CD1c-positive myeloid dendritic cell (primary cell): ENCODE results near the gene CAMTA1.

ENCODE experiments used
- DNase-seq: peaks from one replicate; pipeline ENCODE4 v3.0.0-alpha.2; 2016; ENCODE audit errors: extremely low spot score

The CAMTA1 gene

GRCh38 chr1:7553042-7553690, 767.9 kb downstream of the CAMTA1 start:
- no peak for DNase-seq

GRCh38 chr1:7554385-7555235, 769.4 kb downstream of the CAMTA1 start:
- no peak for DNase-seq

- DNase-seq = no peak
Measured at GRCh38 chr1:7555391-7556185, 770.3 kb downstream of the CAMTA1 start.

- no peak for DNase-seq
Measured at GRCh38 chr1:7557301-7557891, 772.1 kb downstream of the CAMTA1 start.

- DNase-seq = no peak
Measured at GRCh38 chr1:7558041-7558461, 772.8 kb downstream of the CAMTA1 start.

GRCh38 chr1:7558481-7558880, 773.2 kb downstream of the CAMTA1 start:
- no peak for DNase-seq

GRCh38 chr1:7558921-7559869, 773.9 kb downstream of the CAMTA1 start:
- no peak for DNase-seq

- no peak for DNase-seq
Measured at GRCh38 chr1:7560128-7560527, 774.9 kb downstream of the CAMTA1 start.

GRCh38 chr1:7560601-7561181, 775.4 kb downstream of the CAMTA1 start:
- no peak for DNase-seq

GRCh38 chr1:7561331-7561921, 776.2 kb downstream of the CAMTA1 start:
- DNase-seq = peak; percentile 2

GRCh38 chr1:7561936-7562728, 776.9 kb downstream of the CAMTA1 start:
- DNase-seq = no peak

GRCh38 chr1:7562729-7563605, 777.7 kb downstream of the CAMTA1 start:
- no peak for DNase-seq

GRCh38 chr1:7564137-7564536, 778.9 kb downstream of the CAMTA1 start:
- DNase-seq = no peak

GRCh38 chr1:7565099-7565750, 780.0 kb downstream of the CAMTA1 start:
- no peak for DNase-seq

- DNase-seq = no peak
Measured at GRCh38 chr1:7566417-7567375, 781.4 kb downstream of the CAMTA1 start.

GRCh38 chr1:7567376-7567775, 782.1 kb downstream of the CAMTA1 start:
- DNase-seq = no peak

GRCh38 chr1:7568053-7568452, 782.8 kb downstream of the CAMTA1 start:
- DNase-seq = no peak
